Vagina (tissue), 2 donors: ENCODE results near the gene WNT4. TPM values are rescaled to one million over a fixed set of nuclear protein-coding genes. Genes with fewer than 3 reads are reported as not detected.

Experiments
- DNase-seq, 2 donors: peaks; one replicate each; pipeline ENCODE4 v3.0.0-alpha.2; 2017; ENCODE audit errors: extremely low spot score in 2 of 2
- H3K27ac ChIP-seq: fragments of 200-600 bp; sonication (generic); one replicate; pipeline ENCODE4 v1.5.1; 2019
- H3K27me3 ChIP-seq: fragments of 200-600 bp; sonication (generic); one replicate; pipeline ENCODE4 v1.5.1; 2019
- H3K36me3 ChIP-seq, 2 donors: fragments of 200-600 bp; sonication (generic); one replicate each; pipeline ENCODE4 v1.5.1; 2017 to 2019
- H3K4me1 ChIP-seq: fragments of 200-600 bp; sonication (generic); one replicate; pipeline ENCODE4 v1.5.1; 2019
- H3K4me3 ChIP-seq, 2 donors: fragments of 200-600 bp; sonication (generic); 1 replicate in 1 of 2; 2 replicates in 1 of 2; pipeline ENCODE4 v1.5.1; 2016 to 2019
- H3K9me3 ChIP-seq: fragments of 200-600 bp; sonication (generic); one replicate; pipeline ENCODE4 v1.5.1; 2019
- CTCF ChIP-seq, 3 experiments: fragments of 450-650 bp in 2 of 3; fragments of 200-600 bp in 1 of 3; sonication (generic) in 1 of 3; IDR thresholded peaks; one replicate each; pipeline ENCODE4 v1.5.1; 2017 to 2019; ENCODE audit warnings: antibody characterized with exemption in 3 of 3, mild to moderate bottlenecking in 2 of 3, moderate library complexity in 2 of 3
- POLR2A ChIP-seq, 2 donors: fragments of 450-650 bp; IDR thresholded peaks; one replicate each; pipeline ENCODE4 v1.6.1; 2017; ENCODE audit warnings: antibody characterized with exemption in 2 of 2, mild to moderate bottlenecking in 2 of 2, moderate library complexity in 2 of 2
- POLR2AphosphoS5 ChIP-seq, 2 donors: sonication (generic); formaldehyde crosslinking; IDR thresholded peaks; one replicate each; pipeline ENCODE4 v1.9.0; 2017; ENCODE audit warnings: antibody characterized with exemption in 2 of 2, mild to moderate bottlenecking in 2 of 2, low read depth in 1 of 2; ENCODE audit not compliant: insufficient read depth in 1 of 2
- intact Hi-C: fragments of 100-400 bp; cut with DNase I; formaldehyde crosslinking; loops from one replicate; pipeline ENCODE4 v1.15.1; 2023
- total RNA-seq: library from RNA; depleted of rRNA; stranded (reverse); fragments of >200 nt; gene quantifications from one replicate; pipeline ENCODE4 v1.2.3, GENCODE V29; 2016

WNT4 gene
- total RNA-seq, 1 donor from 2014 or later, result 5.2 TPM

- DNase-seq, result no peak
- Histone ChIP-seq H3K4me1 (no peaks in the 10 kb centered on the region), H3K27me3 (no peaks in the 10 kb centered on the region), H3K36me3 (no peaks in the 10 kb centered on the region), H3K9me3 (no peaks in the 10 kb centered on the region), H3K27ac (no peak overlapping the region), H3K4me3 (no peak overlapping the region)
- TF ChIP-seq CTCF (IDR thresholded peaks at IDR 0.05), result no peak
- TF ChIP-seq POLR2A (IDR thresholded peaks at IDR 0.05), result no peak
- TF ChIP-seq POLR2AphosphoS5 (IDR thresholded peaks at IDR 0.05; ENCODE audit: insufficient read depth in 1 of 2, low read depth in 1 of 2), result no peak
- intact Hi-C loops, result no loop called here
Measured at GRCh38 chr1:22163564-22163963, 20.7 kb upstream of the WNT4 start.

- intact Hi-C loops, result no loop called here
- Histone ChIP-seq H3K27me3 (no peaks in the 10 kb centered on the region), H3K9me3 (no peaks in the 10 kb centered on the region), H3K4me3 (no peak overlapping the region), H3K36me3 (no peaks in the 10 kb centered on the region), H3K4me1 (no peaks in the 10 kb centered on the region), H3K27ac (no peak overlapping the region)
- DNase-seq, result no peak
- TF ChIP-seq POLR2A (IDR thresholded peaks at IDR 0.05) (no peak), POLR2AphosphoS5 (IDR thresholded peaks at IDR 0.05; ENCODE audit: insufficient read depth in 1 of 2, low read depth in 1 of 2) (no peak), CTCF (IDR thresholded peaks at IDR 0.05) (no peak)
Measured at GRCh38 chr1:22163137-22163536, 20.2 kb upstream of the WNT4 start.

GRCh38 chr1:22159891-22160290 is 17.0 kb upstream of the WNT4 start:
- Histone ChIP-seq H3K9me3 (no peaks in the 10 kb centered on the region), H3K4me3 (no peak overlapping the region), H3K36me3 (no peaks in the 10 kb centered on the region), H3K27ac (no peak overlapping the region), H3K27me3 (no peaks in the 10 kb centered on the region), H3K4me1 (no peaks in the 10 kb centered on the region)
- TF ChIP-seq POLR2AphosphoS5 (IDR thresholded peaks at IDR 0.05; ENCODE audit: insufficient read depth in 1 of 2, low read depth in 1 of 2) (no peak), POLR2A (IDR thresholded peaks at IDR 0.05) (no peak), CTCF (IDR thresholded peaks at IDR 0.05) (no peak)
- no peak for DNase-seq
- intact Hi-C loops, result no loop called here

GRCh38 chr1:22158654-22159053 is 15.8 kb upstream of the WNT4 start:
- Histone ChIP-seq H3K9me3 (no peaks in the 10 kb centered on the region), H3K4me1 (no peaks in the 10 kb centered on the region), H3K27me3 (no peaks in the 10 kb centered on the region), H3K27ac (no peak overlapping the region), H3K4me3 (no peak overlapping the region), H3K36me3 (no peaks in the 10 kb centered on the region)
- TF ChIP-seq CTCF (IDR thresholded peaks at IDR 0.05), result no peak
- no peak for TF ChIP-seq POLR2AphosphoS5 (IDR thresholded peaks at IDR 0.05; ENCODE audit: insufficient read depth in 1 of 2, low read depth in 1 of 2)
- TF ChIP-seq POLR2A (IDR thresholded peaks at IDR 0.05), result no peak
- intact Hi-C loops, result no loop called here
- DNase-seq, result no peak

GRCh38 chr1:22157359-22157966 is 14.6 kb upstream of the WNT4 start:
- Histone ChIP-seq H3K27ac (no peak overlapping the region), H3K4me3 (no peak overlapping the region), H3K27me3 (no peaks in the 10 kb centered on the region), H3K4me1 (no peaks in the 10 kb centered on the region), H3K9me3 (no peaks in the 10 kb centered on the region), H3K36me3 (no peaks in the 10 kb centered on the region)
- no peak for DNase-seq
- intact Hi-C loops, result no loop called here
- TF ChIP-seq POLR2AphosphoS5 (IDR thresholded peaks at IDR 0.05; ENCODE audit: insufficient read depth in 1 of 2, low read depth in 1 of 2) (no peak), CTCF (IDR thresholded peaks at IDR 0.05) (no peak), POLR2A (IDR thresholded peaks at IDR 0.05) (no peak)
